Measurements from ENCODE around the gene ZSCAN23.
"Not testable (repeated sequence)": the region's sequence is repeated elsewhere in the genome, so short reads cannot be mapped to it uniquely, and the experiment has no call there.

The ZSCAN23 gene

DNA sequence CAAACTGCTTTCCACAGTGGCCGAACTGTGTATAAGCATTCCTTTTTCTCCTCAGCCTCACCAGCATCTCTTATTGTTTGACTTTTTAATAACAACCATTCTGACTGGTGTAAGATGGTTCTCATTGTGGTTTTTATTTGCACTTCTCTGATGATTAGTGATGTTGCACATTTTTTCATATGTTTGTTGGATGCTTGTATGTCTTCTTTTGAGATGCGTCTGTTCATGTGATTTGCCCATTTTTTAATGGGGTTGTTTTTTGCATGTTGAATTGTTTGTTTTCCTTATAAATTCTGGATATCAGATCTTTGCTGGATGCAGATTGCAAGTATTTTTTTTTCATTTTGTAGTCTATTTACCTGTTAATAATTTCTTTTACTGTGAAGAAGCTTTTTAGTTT, 32.5 kb downstream of the ZSCAN23 start:
- CTCF ChIA-PET = no interaction called here
- no peak for TF ChIP-seq CTBP1 (IDR thresholded peaks at IDR 0.05; ENCODE audit: borderline replicate concordance)
- TF ChIP-seq FOXM1 (IDR thresholded peaks at IDR 0.05; ENCODE audit: borderline replicate concordance) = no peak
- TF ChIP-seq, protein P1, sequence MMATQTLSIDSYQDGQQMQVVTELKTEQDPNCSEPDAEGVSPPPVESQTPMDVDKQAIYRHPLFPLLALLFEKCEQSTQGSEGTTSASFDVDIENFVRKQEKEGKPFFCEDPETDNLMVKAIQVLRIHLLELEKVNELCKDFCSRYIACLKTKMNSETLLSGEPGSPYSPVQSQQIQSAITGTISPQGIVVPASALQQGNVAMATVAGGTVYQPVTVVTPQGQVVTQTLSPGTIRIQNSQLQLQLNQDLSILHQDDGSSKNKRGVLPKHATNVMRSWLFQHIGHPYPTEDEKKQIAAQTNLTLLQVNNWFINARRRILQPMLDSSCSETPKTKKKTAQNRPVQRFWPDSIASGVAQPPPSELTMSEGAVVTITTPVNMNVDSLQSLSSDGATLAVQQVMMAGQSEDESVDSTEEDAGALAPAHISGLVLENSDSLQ (IDR thresholded peaks at IDR 0.05) = no peak
- POLR2A ChIA-PET = no interaction called here
- no peak for DNase-seq (ENCODE audit: extremely low spot score)

DNA sequence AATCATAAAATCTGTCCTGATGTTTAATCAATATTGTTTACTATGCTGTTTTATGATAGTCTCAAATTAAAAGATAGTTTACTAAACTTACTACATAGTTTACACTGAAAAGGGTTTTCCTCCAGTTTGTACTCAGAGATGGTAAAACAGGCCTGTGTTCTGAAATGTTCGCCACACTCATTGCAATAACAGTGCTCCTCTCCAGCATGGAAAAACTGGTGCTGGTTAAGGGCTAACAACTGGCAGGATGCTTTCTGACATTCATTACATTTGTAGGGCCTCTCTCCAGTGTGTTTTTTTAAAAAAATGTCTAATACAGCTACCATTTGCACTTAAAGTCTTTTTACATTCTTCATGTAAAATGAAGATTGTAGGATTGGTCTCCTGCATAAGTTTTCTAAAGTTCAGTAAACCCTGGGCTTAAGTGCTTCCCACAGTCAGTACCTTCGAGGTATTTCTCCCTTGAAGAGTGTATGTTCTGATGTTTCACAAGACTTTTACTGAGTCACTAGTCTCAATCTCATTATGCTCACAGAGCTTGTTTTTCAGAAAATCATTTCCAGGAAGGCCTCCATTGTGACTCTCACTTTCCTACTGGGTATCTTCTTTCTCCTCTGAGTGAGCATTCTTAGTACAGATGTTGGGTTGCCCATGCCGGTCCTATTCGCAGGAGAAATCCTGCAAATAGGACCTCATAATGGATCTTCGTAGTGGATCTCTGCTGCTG, 35.1 kb downstream of the ZSCAN23 start:
- DNase-seq (ENCODE audit: extremely low spot score) = no peak
- POLR2A ChIA-PET = no interaction called here
- TF ChIP-seq FOXA1 (IDR thresholded peaks at IDR 0.05) (no peak), ELF4 (IDR thresholded peaks at IDR 0.05) (no peak), ZNF384 (IDR thresholded peaks at IDR 0.05) (no peak), LEF1 (IDR thresholded peaks at IDR 0.05; ENCODE audit: borderline replicate concordance) (no peak), TARDBP (IDR thresholded peaks at IDR 0.05) (no peak), L3MBTL2 (conservative IDR thresholded peaks at IDR 0.05) (no peak), SUZ12 (IDR thresholded peaks at IDR 0.05) (no peak), FOXK2 (IDR thresholded peaks at IDR 0.05) (no peak), CTBP1 (IDR thresholded peaks at IDR 0.05; ENCODE audit: borderline replicate concordance) (no peak), SP1 (IDR thresholded peaks at IDR 0.05) (no peak), HDGF (IDR thresholded peaks at IDR 0.05; ENCODE audit: borderline replicate concordance) (no peak), ARNT (IDR thresholded peaks at IDR 0.05) (no peak), BHLHE40 (IDR thresholded peaks at IDR 0.05; ENCODE audit: borderline replicate concordance) (no peak), NFRKB (IDR thresholded peaks at IDR 0.05) (no peak), FOXM1 (IDR thresholded peaks at IDR 0.05; ENCODE audit: borderline replicate concordance) (no peak)
- TF ChIP-seq, protein P1 (IDR thresholded peaks at IDR 0.05) = no peak
- CTCF ChIA-PET = interaction anchor here (0.7 kb wide), 1 partner anchor 536 kb away, joined by 3 read pairs; no protein-coding TSS in a partner anchor

DNA sequence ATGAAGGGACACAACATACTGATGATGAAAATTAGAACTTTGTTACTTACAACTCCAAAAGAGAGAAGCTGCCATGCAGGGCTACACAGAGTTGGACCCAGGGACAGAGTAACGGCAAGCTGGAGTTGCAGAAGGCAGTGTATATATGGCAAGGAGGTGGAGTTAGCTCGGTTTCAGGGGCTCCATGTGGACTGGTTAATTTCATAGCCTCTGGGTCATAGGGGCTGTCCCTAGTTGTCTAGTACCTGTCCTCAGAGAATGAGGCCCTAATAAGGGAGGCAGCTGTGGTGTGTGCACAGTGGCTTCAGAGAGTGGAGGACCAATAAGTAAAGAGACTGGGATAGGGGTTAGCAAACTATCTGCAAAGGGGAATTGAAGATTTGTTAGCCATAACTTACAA, 35.9 kb downstream of the ZSCAN23 start:
- ChIA-PET POLR2A (no interaction called here), CTCF (interaction anchor here (0.7 kb wide), 1 partner anchor 536 kb away, joined by 3 read pairs; no protein-coding TSS in a partner anchor)
- DNase-seq (ENCODE audit: extremely low spot score) = no peak
- no peak for TF ChIP-seq NFRKB (IDR thresholded peaks at IDR 0.05)
- TF ChIP-seq TARDBP (IDR thresholded peaks at IDR 0.05) = no peak
- TF ChIP-seq FOXM1 (IDR thresholded peaks at IDR 0.05; ENCODE audit: borderline replicate concordance) = no peak
- TF ChIP-seq SUZ12 (IDR thresholded peaks at IDR 0.05) = no peak
- TF ChIP-seq L3MBTL2 (conservative IDR thresholded peaks at IDR 0.05) = no peak
- TF ChIP-seq HDGF (IDR thresholded peaks at IDR 0.05; ENCODE audit: borderline replicate concordance) = no peak
- no peak for TF ChIP-seq FOXA1 (IDR thresholded peaks at IDR 0.05)
- TF ChIP-seq, protein P1 (IDR thresholded peaks at IDR 0.05) = no peak
- TF ChIP-seq ELF4 (IDR thresholded peaks at IDR 0.05) = no peak
- no peak for TF ChIP-seq ARNT (IDR thresholded peaks at IDR 0.05)
- no peak for TF ChIP-seq LEF1 (IDR thresholded peaks at IDR 0.05; ENCODE audit: borderline replicate concordance)
- no peak for TF ChIP-seq ZNF384 (IDR thresholded peaks at IDR 0.05)
- no peak for TF ChIP-seq SP1 (IDR thresholded peaks at IDR 0.05)
- TF ChIP-seq FOXK2 (IDR thresholded peaks at IDR 0.05) = no peak

DNA sequence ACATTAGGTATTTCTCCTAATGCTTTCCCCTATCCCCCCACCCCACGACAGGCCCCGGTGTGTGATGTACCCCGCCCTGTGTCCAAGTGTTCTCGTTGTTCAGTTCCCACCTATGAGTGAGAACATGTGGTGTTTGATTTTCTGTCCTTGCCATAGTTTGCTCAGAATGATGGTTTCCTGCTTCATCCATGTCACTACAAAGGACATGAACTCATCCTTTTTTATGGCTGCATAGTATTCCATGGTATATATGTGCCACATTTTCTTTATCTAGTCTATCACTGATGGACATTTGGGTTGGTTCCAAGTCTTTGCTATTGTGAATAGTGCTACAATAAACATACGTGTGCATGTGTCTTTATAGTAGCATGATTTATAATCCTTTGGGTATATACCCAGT, 39.4 kb downstream of the ZSCAN23 start:
- POLR2A ChIA-PET = interaction anchor here (2.2 kb wide), 1 partner anchor 43 kb away, joined by 5 read pairs; no protein-coding TSS in a partner anchor
- CTCF ChIA-PET; DNase-seq (ENCODE audit: extremely low spot score): not testable (repeated sequence)

DNA sequence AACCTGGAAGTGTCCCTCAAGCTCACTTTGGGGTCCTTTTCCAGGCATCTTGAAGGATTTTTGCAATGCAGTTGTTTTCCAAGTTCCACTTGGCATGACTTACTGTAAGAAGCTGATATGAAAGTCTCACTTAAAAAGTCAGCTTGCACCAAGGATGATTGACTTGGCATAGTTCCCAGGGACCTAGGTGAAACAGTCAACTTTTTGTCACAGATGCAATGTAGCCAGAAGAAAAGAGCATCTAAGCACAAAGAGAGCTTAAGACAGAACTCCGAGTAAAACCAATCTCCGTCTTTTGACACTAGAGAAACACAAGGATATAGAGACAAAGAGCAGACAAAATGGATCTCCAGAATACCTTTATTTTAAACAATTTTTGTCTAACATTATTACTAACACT, 41.1 kb downstream of the ZSCAN23 start:
- no peak for TF ChIP-seq TARDBP (IDR thresholded peaks at IDR 0.05)
- no peak for TF ChIP-seq SUZ12 (IDR thresholded peaks at IDR 0.05)
- no peak for TF ChIP-seq BHLHE40 (IDR thresholded peaks at IDR 0.05; ENCODE audit: borderline replicate concordance)
- TF ChIP-seq ELF4 (IDR thresholded peaks at IDR 0.05) = no peak
- no peak for TF ChIP-seq LEF1 (IDR thresholded peaks at IDR 0.05; ENCODE audit: borderline replicate concordance)
- no peak for TF ChIP-seq NFRKB (IDR thresholded peaks at IDR 0.05)
- TF ChIP-seq L3MBTL2 (conservative IDR thresholded peaks at IDR 0.05) = no peak
- no peak for TF ChIP-seq ARNT (IDR thresholded peaks at IDR 0.05)
- TF ChIP-seq, protein P1 (IDR thresholded peaks at IDR 0.05) = no peak
- no peak for TF ChIP-seq FOXK2 (IDR thresholded peaks at IDR 0.05)
- TF ChIP-seq HDGF (IDR thresholded peaks at IDR 0.05; ENCODE audit: borderline replicate concordance) = no peak
- no peak for TF ChIP-seq FOXM1 (IDR thresholded peaks at IDR 0.05; ENCODE audit: borderline replicate concordance)
- TF ChIP-seq FOXA1 (IDR thresholded peaks at IDR 0.05) = no peak
- TF ChIP-seq SP1 (IDR thresholded peaks at IDR 0.05) = no peak
- TF ChIP-seq CTBP1 (IDR thresholded peaks at IDR 0.05; ENCODE audit: borderline replicate concordance) = no peak
- TF ChIP-seq ZNF384 (IDR thresholded peaks at IDR 0.05) = no peak
- POLR2A ChIA-PET = interaction anchor here (1.1 to 2.2 kb wide), 3 partner anchors 45 to 261 kb away, joined by 4 to 5 read pairs (median 4); partner anchors contain the start of gene ZKSCAN8
- CTCF ChIA-PET = interaction anchor here (1.1 kb wide), 1 partner anchor 140 kb away, joined by 3 read pairs; no protein-coding TSS in a partner anchor
- no peak for DNase-seq (ENCODE audit: extremely low spot score)

DNA sequence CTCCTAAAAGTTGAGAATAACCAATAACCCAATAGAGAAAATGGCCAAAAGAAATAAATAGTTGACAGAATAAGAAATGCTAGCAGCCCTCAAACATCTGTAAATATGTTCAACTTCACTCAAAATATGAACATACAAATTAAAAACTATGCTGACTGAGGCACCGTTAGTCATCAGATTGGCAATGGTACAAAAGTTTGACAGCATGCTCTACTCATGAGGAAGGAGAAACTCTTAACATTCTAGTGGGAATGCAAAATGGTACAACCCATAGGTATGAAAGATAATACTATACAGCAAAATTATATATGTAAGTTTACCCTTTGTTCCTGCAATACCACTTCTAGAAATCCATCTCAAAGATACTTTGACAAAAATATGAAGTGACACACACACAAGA, 42.1 kb downstream of the ZSCAN23 start:
- POLR2A ChIA-PET = no interaction called here
- no peak for DNase-seq (ENCODE audit: extremely low spot score)
- TF ChIP-seq BHLHE40 (IDR thresholded peaks at IDR 0.05; ENCODE audit: borderline replicate concordance) = no peak
- TF ChIP-seq ARNT (IDR thresholded peaks at IDR 0.05) = no peak
- TF ChIP-seq LEF1 (IDR thresholded peaks at IDR 0.05; ENCODE audit: borderline replicate concordance) = no peak
- no peak for TF ChIP-seq SP1 (IDR thresholded peaks at IDR 0.05)
- TF ChIP-seq FOXM1 (IDR thresholded peaks at IDR 0.05; ENCODE audit: borderline replicate concordance) = no peak
- TF ChIP-seq, protein P1 (IDR thresholded peaks at IDR 0.05) = no peak
- TF ChIP-seq NFRKB (IDR thresholded peaks at IDR 0.05) = no peak
- TF ChIP-seq HDGF (IDR thresholded peaks at IDR 0.05; ENCODE audit: borderline replicate concordance) = no peak
- TF ChIP-seq FOXK2 (IDR thresholded peaks at IDR 0.05) = no peak

More for the DNA sequence above, 42.1 kb downstream of the ZSCAN23 start:
- CTCF ChIA-PET = no interaction called here
